Fibroblast of lung (primary cell): Measurements from ENCODE around the gene RPL7A.

Experiments used
- CTCF ChIP-seq, 2 donors: IDR thresholded peaks in 1 of 2; conservative IDR thresholded peaks in 1 of 2; 1 replicate in 1 of 2; 2 replicates in 1 of 2; pipeline ENCODE4 v1.5.1; 2011 to 2012; ENCODE audit warnings: low read length in 2 of 2, control low read depth in 1 of 2, inconsistent platforms in 1 of 2, low read depth in 1 of 2, mild to moderate bottlenecking in 1 of 2
- EZH2 ChIP-seq: IDR thresholded peaks from 2 replicates; pipeline ENCODE4 v1.5.1; 2012; ENCODE audit warnings: low read length, control low read depth, mild to moderate bottlenecking; ENCODE audit errors: missing control alignments

DNA sequence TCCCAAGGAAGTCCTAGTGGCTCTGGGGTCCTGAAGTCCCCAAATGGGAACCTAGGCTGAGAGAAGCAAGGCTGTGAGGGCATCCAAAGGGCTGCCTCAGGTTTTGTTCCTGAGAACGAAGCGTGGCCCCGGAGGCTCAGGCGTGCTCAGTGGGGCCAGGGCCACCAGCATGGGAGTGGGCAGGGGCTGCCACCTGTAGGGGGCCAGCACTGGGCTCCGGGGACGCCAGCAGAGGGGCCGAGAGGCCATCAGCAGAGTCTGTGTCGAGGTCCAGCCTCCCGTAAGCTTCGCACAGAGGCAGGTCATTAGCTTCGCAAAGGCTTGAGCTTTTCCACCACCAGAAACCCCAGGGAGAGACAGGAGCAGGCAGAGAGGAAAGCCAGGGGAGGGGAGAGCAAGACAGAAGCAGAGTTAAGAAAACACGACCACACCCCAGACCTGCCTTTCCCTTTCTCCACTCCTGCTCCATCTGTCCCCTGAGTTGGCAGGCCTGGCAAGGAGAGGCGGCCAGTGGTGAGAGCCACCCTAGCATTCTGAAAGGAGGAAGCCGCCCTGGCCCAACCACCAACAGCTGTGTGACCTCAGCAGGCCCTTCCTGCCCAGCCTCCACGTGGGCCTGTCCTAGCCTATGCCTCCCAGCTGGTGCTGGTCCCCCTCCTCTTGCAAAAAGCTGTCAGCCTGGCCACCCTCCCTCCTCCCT, 6.5 kb upstream of the RPL7A start:
- no peak for TF ChIP-seq CTCF (conservative IDR thresholded peaks at IDR 0.05 in 1 of 2, IDR thresholded peaks at IDR 0.05 in 1 of 2; ENCODE audit: low read depth in 1 of 2, low read length in 2 of 2)
- TF ChIP-seq EZH2 = no peak
